Hepatocyte (in vitro differentiated cells): ENCODE data around the gene ZEB1. TPM values are rescaled to one million over a fixed set of nuclear protein-coding genes. Genes with fewer than 3 reads are reported as not detected.

ENCODE experiments used
- DNase-seq: peaks from one replicate; pipeline ENCODE4 v3.0.0-alpha.2; 2016; ENCODE audit warnings: low spot score
- H2AFZ ChIP-seq: fragments of 200-600 bp; sonication (generic); 2 replicates; pipeline ENCODE4 v1.6.0; 2016; ENCODE audit warnings: antibody characterized with exemption, mild to moderate bottlenecking
- H3K27ac ChIP-seq: fragments of 200-600 bp; sonication (generic); 2 replicates; pipeline ENCODE4 v1.5.1; 2016; ENCODE audit warnings: mild to moderate bottlenecking
- H3K27me3 ChIP-seq: fragments of 200-600 bp; sonication (generic); 2 replicates; pipeline ENCODE4 v1.6.1; 2016
- H3K36me3 ChIP-seq: fragments of 200-600 bp; sonication (generic); replicated peaks from 2 replicates; pipeline ENCODE4 v1.5.1; 2016; ENCODE audit warnings: low read depth; ENCODE audit not compliant: insufficient read depth
- H3K4me1 ChIP-seq: fragments of 200-600 bp; sonication (generic); 2 replicates; pipeline ENCODE4 v1.5.1; 2016; ENCODE audit warnings: mild to moderate bottlenecking, moderate library complexity; ENCODE audit not compliant: insufficient read depth
- H3K4me2 ChIP-seq: fragments of 200-600 bp; sonication (generic); 2 replicates; pipeline ENCODE4 v1.6.0; 2016
- H3K4me3 ChIP-seq: fragments of 200-600 bp; sonication (generic); 2 replicates; pipeline ENCODE4 v1.5.1; 2016; ENCODE audit warnings: mild to moderate bottlenecking
- H3K79me2 ChIP-seq: fragments of 200-600 bp; sonication (generic); 2 replicates; pipeline ENCODE4 v1.6.0; 2017; ENCODE audit warnings: mild to moderate bottlenecking
- H3K9me2 ChIP-seq: fragments of 200-600 bp; sonication (generic); replicated peaks from 2 replicates; pipeline ENCODE4 v1.6.0; 2017; ENCODE audit warnings: mild to moderate bottlenecking; ENCODE audit not compliant: insufficient read depth
- H3K9me3 ChIP-seq: fragments of 200-600 bp; sonication (generic); 2 replicates; pipeline ENCODE4 v1.5.1; 2016; ENCODE audit warnings: low read depth, mild to moderate bottlenecking
- H4K20me1 ChIP-seq: fragments of 200-600 bp; sonication (generic); 2 replicates; pipeline ENCODE4 v1.6.0; 2016; ENCODE audit warnings: mild to moderate bottlenecking; ENCODE audit not compliant: insufficient read depth, poor library complexity, severe bottlenecking
- EZH2 ChIP-seq: fragments of 200-600 bp; sonication (generic); IDR thresholded peaks from 2 replicates; pipeline ENCODE4 v1.6.1; 2016; ENCODE audit warnings: antibody characterized with exemption, mild to moderate bottlenecking, borderline replicate concordance
- EZH2phosphoT487 ChIP-seq: fragments of 200-600 bp; sonication (generic); IDR thresholded peaks from one replicate; pipeline ENCODE4 v1.6.1; 2018; ENCODE audit warnings: antibody characterized with exemption, mild to moderate bottlenecking, low read depth, moderate library complexity; ENCODE audit not compliant: unreplicated experiment, severe bottlenecking
- WGBS: methylation state at CpG from one replicate; pipeline ENCODE4 v1.1.6; 2016; ENCODE audit warnings: low lambda C conversion rate; ENCODE audit errors: missing lambda C conversion rate; 5-methylcytosine and 5-hydroxymethylcytosine counted together
- polyA plus RNA-seq: library from polyadenylated mRNA; unstranded; fragments of >200 nt; fragmentation: Nextera tagmentation; extraction: Ambion mirVana; gene quantifications from 2 replicates; pipeline ENCODE4 v1.2.1, GENCODE V29; 2016
- total RNA-seq: library from RNA; depleted of rRNA; stranded (reverse); fragments of >200 nt; gene quantifications from 2 replicates; pipeline ENCODE4 v1.2.3, GENCODE V29; 2014
- TF ChIP-seq, protein P1 (sequence below): fragments of 200-600 bp; sonication (generic); IDR thresholded peaks from 2 replicates; pipeline ENCODE4 v1.5.1; 2016; ENCODE audit warnings: antibody characterized with exemption, mild to moderate bottlenecking; ENCODE audit not compliant: poor library complexity

ZEB1 gene
- total and polyA plus RNA-seq, 2 experiments from 2014 or later, result 13.6 to 14.3 TPM

DNA sequence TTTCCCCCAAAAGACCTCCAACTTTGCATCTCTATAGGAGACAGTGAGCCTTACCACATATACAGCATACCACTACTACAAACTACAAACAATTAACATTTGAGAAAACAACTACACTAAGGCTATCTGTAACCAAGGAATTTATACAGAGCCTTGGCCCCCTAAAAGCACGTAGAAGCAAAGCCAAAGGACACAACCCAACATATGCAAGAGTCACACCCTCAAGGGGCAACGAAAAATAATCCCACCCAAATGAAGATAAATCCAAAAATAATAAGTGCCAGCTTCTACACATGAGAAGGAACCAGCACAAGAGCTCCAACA, 149.5 kb downstream of the ZEB1 start:
- Histone ChIP-seq H3K27ac (no peak overlapping the region), H4K20me1 (no peaks in the 10 kb centered on the region), H3K9me3 (peaks cover 13% of the 10 kb centered on the region), H3K9me2 (no peaks in the 10 kb centered on the region), H3K4me3 (no peak overlapping the region), H3K79me2 (no peaks in the 10 kb centered on the region), H3K36me3 (peaks cover 5% of the 10 kb centered on the region), H3K4me2 (no peak overlapping the region), H2AFZ (no peak overlapping the region), H3K27me3 (no peaks in the 10 kb centered on the region), H3K4me1 (no peaks in the 10 kb centered on the region)
- no peak for DNase-seq
- 83% methylated on average over 2 of the region's 2 CpGs for WGBS
- TF ChIP-seq EZH2, result no peak
- TF ChIP-seq, protein P1, sequence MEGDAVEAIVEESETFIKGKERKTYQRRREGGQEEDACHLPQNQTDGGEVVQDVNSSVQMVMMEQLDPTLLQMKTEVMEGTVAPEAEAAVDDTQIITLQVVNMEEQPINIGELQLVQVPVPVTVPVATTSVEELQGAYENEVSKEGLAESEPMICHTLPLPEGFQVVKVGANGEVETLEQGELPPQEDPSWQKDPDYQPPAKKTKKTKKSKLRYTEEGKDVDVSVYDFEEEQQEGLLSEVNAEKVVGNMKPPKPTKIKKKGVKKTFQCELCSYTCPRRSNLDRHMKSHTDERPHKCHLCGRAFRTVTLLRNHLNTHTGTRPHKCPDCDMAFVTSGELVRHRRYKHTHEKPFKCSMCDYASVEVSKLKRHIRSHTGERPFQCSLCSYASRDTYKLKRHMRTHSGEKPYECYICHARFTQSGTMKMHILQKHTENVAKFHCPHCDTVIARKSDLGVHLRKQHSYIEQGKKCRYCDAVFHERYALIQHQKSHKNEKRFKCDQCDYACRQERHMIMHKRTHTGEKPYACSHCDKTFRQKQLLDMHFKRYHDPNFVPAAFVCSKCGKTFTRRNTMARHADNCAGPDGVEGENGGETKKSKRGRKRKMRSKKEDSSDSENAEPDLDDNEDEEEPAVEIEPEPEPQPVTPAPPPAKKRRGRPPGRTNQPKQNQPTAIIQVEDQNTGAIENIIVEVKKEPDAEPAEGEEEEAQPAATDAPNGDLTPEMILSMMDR, result no peak
- no peak for TF ChIP-seq EZH2phosphoT487

GRCh38 chr10:31475519-31475918, 156.5 kb downstream of the ZEB1 start:
- H3K79me2 ChIP-seq, result no peaks in the 10 kb centered on the region
- TF ChIP-seq EZH2phosphoT487, result no peak
- TF ChIP-seq, protein P1, result no peak
- TF ChIP-seq EZH2, result no peak
- H2AFZ ChIP-seq, result no peak overlapping the region
- no peak overlapping the region for H3K27ac ChIP-seq
- H3K27me3 ChIP-seq, result no peaks in the 10 kb centered on the region
- no peak for DNase-seq
- H3K4me3 ChIP-seq, result no peak overlapping the region
- no peaks in the 10 kb centered on the region for H3K36me3 ChIP-seq
- no peaks in the 10 kb centered on the region for H3K9me2 ChIP-seq
- H3K4me2 ChIP-seq, result no peak overlapping the region
- H4K20me1 ChIP-seq, result no peaks in the 10 kb centered on the region
- H3K9me3 ChIP-seq, result no peaks in the 10 kb centered on the region
- no peaks in the 10 kb centered on the region for H3K4me1 ChIP-seq

- no peaks in the 10 kb centered on the region for H3K9me2 ChIP-seq
- H3K27me3 ChIP-seq, result no peaks in the 10 kb centered on the region
- no peaks in the 10 kb centered on the region for H4K20me1 ChIP-seq
- no peak overlapping the region for H2AFZ ChIP-seq
- no peak overlapping the region for H3K4me3 ChIP-seq
- TF ChIP-seq EZH2phosphoT487 (no peak), EZH2 (no peak)
- TF ChIP-seq, protein P1, result no peak
- DNase-seq, result no peak
- no peaks in the 10 kb centered on the region for H3K36me3 ChIP-seq
- no peaks in the 10 kb centered on the region for H3K4me1 ChIP-seq
- H3K4me2 ChIP-seq, result no peak overlapping the region
- H3K9me3 ChIP-seq, result no peaks in the 10 kb centered on the region
- no peak overlapping the region for H3K27ac ChIP-seq
- H3K79me2 ChIP-seq, result no peaks in the 10 kb centered on the region
Measured at GRCh38 chr10:31476088-31476487, 157.1 kb downstream of the ZEB1 start.

GRCh38 chr10:31477584-31477983, 158.6 kb downstream of the ZEB1 start:
- TF ChIP-seq EZH2, result no peak
- TF ChIP-seq, protein P1, result no peak
- no peak for TF ChIP-seq EZH2phosphoT487
- 78% methylated on average over 1 of the region's 1 CpG for WGBS
- no peak overlapping the region for H3K27ac ChIP-seq
- no peak overlapping the region for H2AFZ ChIP-seq
- DNase-seq, result no peak
- no peak overlapping the region for H3K4me2 ChIP-seq
- H4K20me1 ChIP-seq, result no peaks in the 10 kb centered on the region
- no peak overlapping the region for H3K4me3 ChIP-seq
- H3K4me1 ChIP-seq, result no peaks in the 10 kb centered on the region
- H3K9me3 ChIP-seq, result no peaks in the 10 kb centered on the region
- no peaks in the 10 kb centered on the region for H3K27me3 ChIP-seq
- no peaks in the 10 kb centered on the region for H3K9me2 ChIP-seq
- no peaks in the 10 kb centered on the region for H3K79me2 ChIP-seq
- H3K36me3 ChIP-seq, result no peaks in the 10 kb centered on the region
